OCI-LY1 (cell line): Measurements from ENCODE around the gene MAP2K1.

Source experiments
- H2AFZ ChIP-seq: fragments of 200-600 bp; sonication (generic), shearing (Covaris generic); 2 replicates; pipeline ENCODE4 v1.6.0; 2014; ENCODE audit warnings: antibody characterized with exemption, mild to moderate bottlenecking, low read length
- H3F3A ChIP-seq: fragments of 200-600 bp; sonication (generic), shearing (Covaris generic); 2 replicates; pipeline ENCODE4 v1.6.0; 2014; ENCODE audit warnings: mild to moderate bottlenecking, antibody characterized with exemption, low read length, moderate library complexity; ENCODE audit not compliant: insufficient read depth
- H3K27ac ChIP-seq: fragments of 200-600 bp; sonication (generic); 2 replicates; pipeline ENCODE4 v1.5.1; 2014; ENCODE audit warnings: low read length, mixed run types, mild to moderate bottlenecking, low read depth; ENCODE audit not compliant: poor library complexity, severe bottlenecking
- H3K27me3 ChIP-seq: fragments of 200-600 bp; sonication (generic); 2 replicates; pipeline ENCODE4 v1.6.0; 2014; ENCODE audit warnings: antibody characterized with exemption, mild to moderate bottlenecking, low read length, moderate library complexity; ENCODE audit not compliant: insufficient read depth
- H3K36me3 ChIP-seq: fragments of 200-600 bp; sonication (generic); 2 replicates; pipeline ENCODE4 v1.6.1; 2014; ENCODE audit warnings: mild to moderate bottlenecking, antibody characterized with exemption, low read length, moderate library complexity, mixed read lengths; ENCODE audit not compliant: insufficient read depth
- H3K4me1 ChIP-seq: fragments of 200-600 bp; sonication (generic); 2 replicates; pipeline ENCODE4 v1.5.1; 2014; ENCODE audit warnings: mild to moderate bottlenecking, low read length, moderate library complexity; ENCODE audit not compliant: insufficient read depth, severe bottlenecking
- H3K4me2 ChIP-seq: fragments of 200-600 bp; sonication (generic), shearing (Covaris generic); 2 replicates; pipeline ENCODE4 v1.6.1; 2014; ENCODE audit warnings: low read length
- H3K4me3 ChIP-seq: fragments of 200-600 bp; sonication (generic); 2 replicates; pipeline ENCODE4 v1.5.1; 2014; ENCODE audit warnings: low read length, low read depth, mild to moderate bottlenecking, mixed read lengths; ENCODE audit not compliant: poor library complexity, severe bottlenecking
- H3K79me2 ChIP-seq: fragments of 200-600 bp; shearing (Covaris generic); 2 replicates; pipeline ENCODE4 v1.6.1; 2016; ENCODE audit warnings: mixed run types, low read length, mixed read lengths; ENCODE audit not compliant: insufficient read depth
- H3K9ac ChIP-seq: fragments of 200-600 bp; sonication (generic), shearing (Covaris generic); 2 replicates; pipeline ENCODE4 v1.6.1; 2014; ENCODE audit warnings: mild to moderate bottlenecking, low read length, mixed read lengths
- H3K9me2 ChIP-seq: fragments of 200-600 bp; sonication (generic), shearing (Covaris generic); 2 replicates; pipeline ENCODE4 v1.6.1; 2014; ENCODE audit warnings: low read depth, mild to moderate bottlenecking, low read length, mixed read lengths
- H3K9me3 ChIP-seq: fragments of 200-600 bp; shearing (Covaris generic); 2 replicates; pipeline ENCODE4 v1.6.1; 2014; ENCODE audit warnings: low read length, mixed read lengths
- H4K20me1 ChIP-seq: fragments of 200-600 bp; sonication (generic), shearing (Covaris generic); 2 replicates; pipeline ENCODE4 v1.6.0; 2016; ENCODE audit warnings: mild to moderate bottlenecking, low read length; ENCODE audit not compliant: insufficient read depth
- EZH2 ChIP-seq: fragments of 200-600 bp; sonication (generic), shearing (Covaris generic); IDR thresholded peaks from 2 replicates; pipeline ENCODE4 v1.8.0; 2017; ENCODE audit warnings: borderline replicate concordance, mixed run types, mild to moderate bottlenecking, antibody characterized with exemption, low read length, moderate library complexity, mixed read lengths
- TF ChIP-seq, protein P1 (sequence below): fragments of 200-600 bp; sonication (generic), shearing (Covaris generic); IDR thresholded peaks from 2 replicates; pipeline ENCODE4 v1.5.1; 2017; ENCODE audit warnings: mild to moderate bottlenecking, antibody characterized with exemption, low read length, moderate library complexity, mixed read lengths

The MAP2K1 gene

DNA sequence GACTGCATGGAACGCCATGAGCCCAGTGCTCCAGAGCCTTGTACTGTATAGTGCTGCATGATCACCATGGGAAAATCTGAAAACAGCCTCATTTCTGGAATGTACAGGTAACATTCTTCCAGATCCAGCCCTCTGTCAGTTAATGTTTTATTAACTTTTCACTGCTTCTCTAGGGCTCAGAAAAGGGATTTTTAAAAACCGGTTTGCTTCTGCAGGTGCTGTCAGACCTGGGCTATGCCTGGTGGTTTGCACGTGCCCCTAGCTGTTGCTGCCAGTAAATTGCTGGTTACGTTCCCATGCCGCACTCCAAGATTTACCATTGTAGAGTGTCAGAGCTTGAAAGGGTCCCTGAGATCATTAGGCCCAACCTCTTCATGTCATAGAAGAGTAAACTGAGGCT lies 101.8 kb downstream of the MAP2K1 start:
- TF ChIP-seq EZH2: no peak
- TF ChIP-seq, protein P1, sequence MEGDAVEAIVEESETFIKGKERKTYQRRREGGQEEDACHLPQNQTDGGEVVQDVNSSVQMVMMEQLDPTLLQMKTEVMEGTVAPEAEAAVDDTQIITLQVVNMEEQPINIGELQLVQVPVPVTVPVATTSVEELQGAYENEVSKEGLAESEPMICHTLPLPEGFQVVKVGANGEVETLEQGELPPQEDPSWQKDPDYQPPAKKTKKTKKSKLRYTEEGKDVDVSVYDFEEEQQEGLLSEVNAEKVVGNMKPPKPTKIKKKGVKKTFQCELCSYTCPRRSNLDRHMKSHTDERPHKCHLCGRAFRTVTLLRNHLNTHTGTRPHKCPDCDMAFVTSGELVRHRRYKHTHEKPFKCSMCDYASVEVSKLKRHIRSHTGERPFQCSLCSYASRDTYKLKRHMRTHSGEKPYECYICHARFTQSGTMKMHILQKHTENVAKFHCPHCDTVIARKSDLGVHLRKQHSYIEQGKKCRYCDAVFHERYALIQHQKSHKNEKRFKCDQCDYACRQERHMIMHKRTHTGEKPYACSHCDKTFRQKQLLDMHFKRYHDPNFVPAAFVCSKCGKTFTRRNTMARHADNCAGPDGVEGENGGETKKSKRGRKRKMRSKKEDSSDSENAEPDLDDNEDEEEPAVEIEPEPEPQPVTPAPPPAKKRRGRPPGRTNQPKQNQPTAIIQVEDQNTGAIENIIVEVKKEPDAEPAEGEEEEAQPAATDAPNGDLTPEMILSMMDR: no peak
- H3K36me3 ChIP-seq: peaks cover 91% of the 10 kb centered on the region

DNA sequence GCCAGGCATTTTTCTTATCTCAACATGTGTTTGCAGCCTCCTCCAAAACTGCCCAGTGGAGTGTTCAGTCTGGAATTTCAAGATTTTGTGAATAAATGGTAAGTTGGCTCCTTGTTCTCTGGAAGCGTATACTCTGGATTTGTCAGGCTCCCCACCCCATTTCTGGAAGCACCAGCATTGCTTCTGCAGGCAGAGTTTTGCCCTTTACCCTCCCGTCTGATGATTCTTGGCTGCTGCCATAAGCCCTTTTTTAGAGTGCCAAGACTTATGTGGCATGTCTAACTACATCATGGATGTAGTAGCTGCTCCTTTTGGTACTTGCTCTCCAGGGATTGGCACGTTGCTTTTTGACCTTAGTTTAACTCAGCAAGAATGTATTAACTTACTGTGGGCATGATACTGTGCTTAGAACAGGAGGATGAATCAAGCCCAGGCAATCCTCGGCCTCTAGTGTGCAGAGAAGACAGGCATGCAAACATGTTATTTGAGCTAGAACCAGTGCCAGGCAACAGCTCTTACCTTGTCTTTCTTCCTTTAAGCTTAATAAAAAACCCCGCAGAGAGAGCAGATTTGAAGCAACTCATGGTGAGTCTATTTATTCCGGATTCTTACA lies 102.6 kb downstream of the MAP2K1 start:
- H3K27me3 ChIP-seq: no peaks in the 10 kb centered on the region
- H3K9me3 ChIP-seq: no peaks in the 10 kb centered on the region
- no peak overlapping the region for H2AFZ ChIP-seq
- peak overlapping the region; percentile 3 for H3K27ac ChIP-seq
- no peak for TF ChIP-seq EZH2
- TF ChIP-seq, protein P1: no peak
- H3K36me3 ChIP-seq: peaks cover 98% of the 10 kb centered on the region
- no peak overlapping the region for H3K4me2 ChIP-seq
- no peaks in the 10 kb centered on the region; the same call in 1 of the 2 replicates for H3K79me2 ChIP-seq
- H3K4me1 ChIP-seq: no peaks in the 10 kb centered on the region
- H3F3A ChIP-seq: no peaks in the 10 kb centered on the region; the same call in 1 of the 2 replicates
- H4K20me1 ChIP-seq: no peaks in the 10 kb centered on the region
- no peak overlapping the region for H3K9ac ChIP-seq
- no peaks in the 10 kb centered on the region for H3K9me2 ChIP-seq
- no peak overlapping the region for H3K4me3 ChIP-seq

More for the DNA sequence above, 101.8 kb downstream of the MAP2K1 start:
- Histone ChIP-seq H3K4me3 (no peak overlapping the region), H3K27me3 (no peaks in the 10 kb centered on the region), H3K9me3 (no peaks in the 10 kb centered on the region), H3K79me2 (no peaks in the 10 kb centered on the region; the same call in 1 of the 2 replicates), H3K9me2 (no peaks in the 10 kb centered on the region), H3K9ac (no peak overlapping the region), H3K27ac (no peak overlapping the region), H3K4me1 (no peaks in the 10 kb centered on the region), H3F3A (no peaks in the 10 kb centered on the region; the same call in 1 of the 2 replicates), H4K20me1 (no peaks in the 10 kb centered on the region), H2AFZ (no peak overlapping the region), H3K4me2 (no peak overlapping the region)

DNA sequence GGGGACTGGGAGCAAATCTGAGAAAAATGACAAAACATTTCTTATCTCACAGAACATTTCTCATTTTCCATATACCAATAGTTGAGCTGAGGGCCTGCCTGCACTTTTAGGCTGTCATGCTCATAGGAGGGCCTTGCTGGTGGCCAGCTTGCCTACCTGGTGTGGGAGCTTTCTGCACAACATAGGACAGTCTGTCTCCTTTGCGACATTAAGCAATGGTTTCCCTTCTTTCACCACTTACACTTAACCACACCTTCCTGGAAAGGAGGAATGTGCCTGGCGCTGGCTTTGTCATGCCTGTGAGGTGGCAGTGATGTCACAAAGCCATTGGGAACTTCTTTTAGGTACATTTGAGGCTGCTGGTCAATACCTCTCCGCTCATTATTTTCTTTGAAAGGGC lies 105.1 kb downstream of the MAP2K1 start:
- TF ChIP-seq, protein P1: no peak
- TF ChIP-seq EZH2: no peak
- no peak overlapping the region for H3K4me3 ChIP-seq

More for the DNA sequence above, 105.1 kb downstream of the MAP2K1 start:
- Histone ChIP-seq H2AFZ (no peak overlapping the region), H3K27me3 (no peaks in the 10 kb centered on the region), H3K9me2 (no peaks in the 10 kb centered on the region), H3K9me3 (no peaks in the 10 kb centered on the region), H3K27ac (no peak overlapping the region), H3K79me2 (peaks cover 3% of the 10 kb centered on the region; the same call in 1 of the 2 replicates), H3K36me3 (peaks cover 94% of the 10 kb centered on the region), H3F3A (no peaks in the 10 kb centered on the region; the same call in 1 of the 2 replicates), H3K9ac (no peak overlapping the region), H3K4me1 (peaks cover 11% of the 10 kb centered on the region), H3K4me2 (no peak overlapping the region), H4K20me1 (no peaks in the 10 kb centered on the region)
